NCI-H526 (cell line): ENCODE measurements around the gene HOXD12.

Source experiments
- DNase-seq, 2 experiments: peaks; one replicate each; lab custom pipeline; 2025; lab: John Stamatoyannopoulos, UW

Gene HOXD12

DNA sequence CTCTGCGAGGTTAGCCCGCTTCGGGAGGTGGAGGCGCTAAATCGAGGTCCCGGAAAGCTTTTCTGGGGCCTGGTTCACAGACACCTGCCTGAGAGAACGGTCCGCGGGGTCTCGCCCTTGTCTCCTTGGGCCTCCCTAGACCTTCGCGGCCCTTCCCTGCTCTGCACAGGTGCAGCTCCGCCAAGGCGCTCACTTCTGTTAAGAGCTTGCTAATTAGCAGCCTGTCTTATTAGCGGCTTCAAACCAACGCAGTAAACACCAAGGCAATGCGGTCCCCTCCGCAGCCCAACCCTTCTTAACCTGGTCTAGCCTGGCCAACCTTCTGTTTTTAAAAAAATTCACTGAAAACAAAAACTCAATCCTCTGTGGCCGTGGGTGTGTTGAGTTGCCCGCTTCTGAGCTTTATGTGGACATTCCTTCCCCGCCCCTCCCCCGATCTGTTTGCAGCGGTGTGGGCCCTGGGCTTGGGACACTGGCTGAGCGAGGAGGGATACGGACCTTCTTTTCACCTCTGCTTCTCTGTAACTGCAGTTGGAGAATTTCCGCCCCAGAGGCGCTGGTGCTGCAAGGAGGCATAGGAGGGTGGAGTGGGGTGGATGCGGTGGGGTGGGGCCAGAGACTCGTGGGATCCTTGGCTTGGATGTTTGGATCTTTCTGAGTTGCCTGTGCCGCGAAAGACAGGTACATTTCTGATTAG lies 48.4 kb downstream of the HOXD12 start:
- DNase-seq = no peak

DNA sequence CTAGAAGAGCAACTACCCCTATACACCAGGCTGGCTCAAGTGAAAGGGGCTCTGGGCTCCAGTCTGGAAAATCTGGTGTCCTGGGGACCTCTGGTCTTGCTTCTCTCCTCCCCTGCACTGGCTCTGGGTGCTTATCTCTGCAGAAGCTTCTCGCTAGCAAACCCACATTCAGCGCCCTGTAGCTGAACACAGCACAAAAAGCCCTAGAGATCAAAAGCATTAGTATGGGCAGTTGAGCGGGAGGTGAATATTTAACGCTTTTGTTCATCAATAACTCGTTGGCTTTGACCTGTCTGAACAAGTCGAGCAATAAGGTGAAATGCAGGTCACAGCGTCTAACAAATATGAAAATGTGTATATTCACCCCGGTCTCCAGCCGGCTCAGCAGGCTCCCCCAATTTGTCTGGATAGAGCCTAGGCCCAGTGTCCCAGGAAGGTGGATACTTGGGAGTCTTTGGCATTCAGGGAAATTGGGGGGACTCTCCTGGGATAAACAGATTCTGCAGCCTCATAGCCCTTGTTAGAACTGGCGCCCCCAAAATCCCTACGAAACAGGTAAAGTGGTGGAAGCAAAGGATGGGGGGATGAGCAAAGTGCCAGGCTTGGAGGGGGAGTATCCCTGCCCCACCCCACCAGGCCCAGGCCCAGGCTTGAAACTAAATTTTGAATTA lies 49.3 kb downstream of the HOXD12 start:
- DNase-seq = no peak

DNA sequence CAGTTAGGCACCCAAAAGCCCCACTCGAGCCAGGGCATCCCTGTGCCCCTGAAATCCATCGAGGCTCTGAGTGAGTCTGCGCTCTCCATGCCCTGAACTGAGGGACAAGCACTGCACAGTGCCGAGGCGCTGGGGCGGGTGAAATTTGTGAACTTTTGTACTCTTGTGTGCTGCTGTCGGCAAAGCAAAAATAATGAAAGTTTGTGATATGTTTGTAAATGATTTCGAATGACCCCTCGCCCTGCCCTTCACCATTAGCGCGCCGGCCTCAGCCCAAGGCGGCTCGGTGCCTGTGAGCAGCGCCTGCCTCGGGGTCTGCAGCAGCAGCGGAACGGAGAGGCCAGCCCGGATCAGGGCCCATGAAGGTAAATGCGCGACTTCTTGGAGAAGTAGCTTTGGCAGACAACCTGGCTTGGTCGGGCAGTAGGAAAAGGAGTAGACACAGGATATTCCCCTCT lies 49.9 kb downstream of the HOXD12 start:
- DNase-seq = no peak

DNA sequence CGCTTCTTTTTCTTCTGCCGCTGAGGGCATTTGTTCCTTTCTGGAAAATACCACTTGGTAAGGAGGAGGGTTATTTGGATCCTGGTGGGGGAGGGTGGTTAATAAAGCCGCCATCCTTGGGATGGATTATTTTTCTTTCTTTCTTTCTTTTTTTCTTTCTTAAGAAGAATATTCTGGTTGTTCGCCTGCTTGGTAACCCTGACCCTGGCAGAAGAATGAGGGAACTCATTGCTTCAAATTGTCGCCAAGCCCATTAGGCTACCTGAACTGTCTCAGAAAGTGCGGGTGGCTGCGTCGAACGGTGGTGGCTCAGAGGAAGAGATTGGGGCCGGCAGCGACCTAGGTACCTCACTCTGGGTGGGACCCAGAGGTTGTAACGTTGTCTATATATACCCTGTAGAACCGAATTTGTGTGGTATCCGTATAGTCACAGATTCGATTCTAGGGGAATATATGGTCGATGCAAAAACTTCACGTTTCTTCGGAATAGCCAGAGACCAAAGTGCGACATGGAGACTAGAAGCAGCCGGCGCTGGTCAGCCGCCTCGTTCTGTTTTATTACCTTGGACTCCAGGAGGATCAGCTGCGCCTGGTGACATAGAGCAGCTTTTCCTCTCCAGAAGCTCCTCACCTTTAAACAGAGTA lies 50.5 kb downstream of the HOXD12 start:
- no peak for DNase-seq

DNA sequence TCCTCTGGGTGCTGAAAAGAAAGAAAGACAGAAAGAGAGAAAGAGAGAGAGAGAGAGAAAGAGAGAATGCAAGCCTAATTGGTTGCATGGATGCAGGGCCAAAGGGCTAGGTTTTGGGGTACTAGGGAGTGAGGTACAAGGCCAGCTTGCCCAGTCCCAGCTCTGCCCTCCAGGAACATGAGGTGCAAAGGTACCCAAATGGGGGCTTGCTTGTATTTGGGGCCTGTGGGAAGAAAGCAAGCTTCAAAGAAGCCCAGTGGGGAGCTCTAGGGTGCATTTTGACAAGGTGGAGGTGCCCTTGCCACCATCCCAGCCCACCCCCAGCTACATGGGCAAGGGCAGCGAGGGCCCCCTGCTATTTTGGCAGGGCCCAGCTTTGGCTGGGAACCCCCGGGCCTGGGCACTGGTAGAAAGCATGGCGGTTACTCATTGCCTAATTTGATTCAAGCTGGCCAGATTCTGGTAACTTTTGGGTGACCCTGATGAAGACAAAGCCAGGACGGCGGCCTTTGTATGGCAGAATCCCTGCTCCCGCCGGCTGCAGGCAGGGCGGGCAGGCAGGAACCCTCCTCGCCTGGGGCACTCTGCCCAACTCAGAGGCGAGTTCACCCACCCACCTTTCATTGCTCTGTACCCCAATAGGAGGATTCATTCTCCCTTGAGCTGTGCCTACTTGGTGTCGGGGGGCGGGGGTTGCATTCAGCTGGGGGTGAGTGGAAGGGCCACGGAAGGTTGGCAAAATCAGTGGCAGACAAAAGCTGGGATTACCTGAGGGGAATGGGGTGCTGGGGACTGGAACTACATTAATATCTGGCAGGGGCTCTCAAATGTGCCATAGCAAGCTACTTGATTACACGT lies 51.2 kb downstream of the HOXD12 start:
- DNase-seq = no peak

DNA sequence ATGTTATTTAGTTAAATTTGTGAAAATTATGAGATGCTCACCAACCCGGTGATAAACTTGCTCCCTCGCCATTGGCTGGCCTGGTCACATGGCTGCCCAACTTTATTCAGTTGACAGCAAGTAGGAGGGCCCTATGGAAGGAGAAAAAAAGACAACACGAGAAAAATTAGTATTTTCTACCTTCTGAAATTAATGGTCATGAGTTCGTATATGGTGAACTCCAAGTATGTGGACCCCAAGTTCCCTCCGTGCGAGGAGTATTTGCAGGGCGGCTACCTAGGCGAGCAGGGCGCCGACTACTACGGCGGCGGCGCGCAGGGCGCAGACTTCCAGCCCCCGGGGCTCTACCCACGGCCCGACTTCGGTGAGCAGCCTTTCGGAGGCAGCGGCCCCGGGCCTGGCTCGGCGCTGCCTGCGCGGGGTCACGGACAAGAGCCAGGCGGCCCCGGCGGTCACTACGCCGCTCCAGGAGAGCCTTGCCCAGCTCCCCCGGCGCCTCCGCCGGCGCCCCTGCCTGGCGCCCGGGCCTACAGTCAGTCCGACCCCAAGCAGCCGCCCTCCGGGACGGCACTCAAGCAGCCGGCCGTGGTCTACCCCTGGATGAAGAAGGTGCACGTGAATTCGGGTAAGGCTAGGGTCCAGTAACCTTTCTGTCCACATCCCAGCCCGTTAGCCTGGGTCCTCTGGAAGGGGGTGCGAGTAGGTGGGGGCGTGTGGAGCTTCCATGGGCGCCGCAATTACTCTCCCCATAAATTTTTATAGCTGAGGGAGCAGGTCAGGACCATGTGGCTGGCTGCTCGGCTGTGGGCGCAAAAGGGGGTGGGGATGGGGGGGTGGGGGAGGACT lies 52.1 kb downstream of the HOXD12 start, which contains the start of gene HOXD4:
TSS of gene HOXD4 (plus strand) at position 109 of the 846 bp plus-strand sequence. CDS start at position 193, 84 bp downstream.
- no peak for DNase-seq
